OCI-LY7 (cell line): ENCODE measurements around the gene MLLT10. TPM values are rescaled to one million over a fixed set of nuclear protein-coding genes. Genes with fewer than 3 reads are reported as not detected.

Experiments used
- BruUV-seq: library from RNA; stranded (reverse); fragments of 400-500 nt; replicated peaks from 2 replicates; lab custom pipeline; 2021; lab: Mats Ljungman, UMichigan
- CTCF ChIA-PET: fragments of 300-600 bp; sonication (Branson Sonifier 250); formaldehyde crosslinking; loops from one replicate; lab custom pipeline; 2022; ENCODE audit warnings: antibody characterized with exemption; ENCODE audit not compliant: unreplicated experiment; lab: Charles Lee
- POLR2A ChIA-PET: fragments of 300-600 bp; sonication (Branson Sonifier 250); formaldehyde crosslinking; loops from one replicate; lab custom pipeline; 2022; ENCODE audit warnings: antibody characterized with exemption; lab: Charles Lee
- DNase-seq: peaks from one replicate; pipeline ENCODE4 v3.0.0-alpha.2; 2015; ENCODE audit warnings: low spot score
- H2AFZ ChIP-seq: fragments of 200-600 bp; sonication (generic), shearing (Covaris generic); 2 replicates; pipeline ENCODE4 v1.6.1; 2014; ENCODE audit warnings: mild to moderate bottlenecking, antibody characterized with exemption, low read length, moderate library complexity
- H3K27ac ChIP-seq: fragments of 200-600 bp; sonication (generic); 2 replicates; pipeline ENCODE4 v1.5.1; 2014; ENCODE audit warnings: mixed run types, low read depth, mild to moderate bottlenecking, moderate library complexity, low read length, inconsistent platforms; ENCODE audit not compliant: poor library complexity, severe bottlenecking
- H3K36me3 ChIP-seq: fragments of 200-600 bp; sonication (generic); 2 replicates; pipeline ENCODE4 v1.6.1; 2014; ENCODE audit warnings: mild to moderate bottlenecking, antibody characterized with exemption, low read length, moderate library complexity, mixed read lengths; ENCODE audit not compliant: insufficient read depth
- H3K4me1 ChIP-seq: fragments of 200-600 bp; sonication (generic); 2 replicates; pipeline ENCODE4 v1.5.1; 2014; ENCODE audit warnings: mild to moderate bottlenecking, low read length; ENCODE audit not compliant: insufficient read depth, poor library complexity, severe bottlenecking
- H3K4me2 ChIP-seq: fragments of 200-600 bp; sonication (generic); 2 replicates; pipeline ENCODE4 v1.6.1; 2014; ENCODE audit warnings: mild to moderate bottlenecking, low read length
- H3K4me3 ChIP-seq: fragments of 200-600 bp; sonication (generic); 2 replicates; pipeline ENCODE4 v1.5.1; 2014; ENCODE audit warnings: mild to moderate bottlenecking, low read depth, low read length; ENCODE audit not compliant: poor library complexity, severe bottlenecking
- H3K79me2 ChIP-seq: fragments of 200-600 bp; sonication (generic); 2 replicates; pipeline ENCODE4 v1.6.1; 2016; ENCODE audit warnings: low read depth, mild to moderate bottlenecking, low read length, moderate library complexity, mixed read lengths; ENCODE audit not compliant: insufficient read depth
- H3K9me2 ChIP-seq: fragments of 200-600 bp; sonication (generic); 2 replicates; pipeline ENCODE4 v1.6.1; 2016; ENCODE audit warnings: mild to moderate bottlenecking, low read length, mixed read lengths; ENCODE audit not compliant: insufficient read depth
- H3K9me3 ChIP-seq: fragments of 200-600 bp; sonication (generic); 2 replicates; pipeline ENCODE4 v1.6.1; 2014; ENCODE audit warnings: mild to moderate bottlenecking, mixed run types, low read length, mixed read lengths
- H4K20me1 ChIP-seq: fragments of 200-600 bp; sonication (generic); 2 replicates; pipeline ENCODE4 v1.6.1; 2014; ENCODE audit warnings: mild to moderate bottlenecking, antibody characterized with exemption, low read length, moderate library complexity, mixed read lengths; ENCODE audit not compliant: insufficient read depth
- CTCF ChIP-seq: fragments of 200-600 bp; sonication (generic); conservative IDR thresholded peaks from 2 replicates; pipeline ENCODE4 v1.5.1; 2014; ENCODE audit warnings: mild to moderate bottlenecking, antibody characterized with exemption, low read length, moderate library complexity, mixed read lengths
- EZH2phosphoT487 ChIP-seq: fragments of 200-600 bp; sonication (generic); IDR thresholded peaks from 2 replicates; pipeline ENCODE4 v1.6.1; 2018; ENCODE audit warnings: low read depth, borderline replicate concordance, mild to moderate bottlenecking, mixed run types, antibody characterized with exemption, low read length, moderate library complexity, mixed read lengths
- intact Hi-C: fragments of 100-400 bp; cut with micrococcal nuclease; formaldehyde crosslinking; loops from one replicate; pipeline ENCODE4 v1.10.0; 2022; ENCODE audit not compliant: unreplicated experiment
- total RNA-seq, 2 experiments: library from RNA; depleted of rRNA in 1 of 2; stranded (reverse); fragments of >200 nt in 1 of 2; shearing (Covaris generic) in 1 of 2; gene quantifications; 2 replicates each; pipeline ENCODE4 v1.2.3, GENCODE V29; 2014 to 2022

The MLLT10 gene
- total RNA-seq, 2 experiments from 2014 or later: 68.4 to 74.0 TPM

- POLR2A ChIA-PET: interaction anchor here (0.6 kb wide), 1 partner anchor 76 kb away, joined by 3 read pairs; no protein-coding TSS in a partner anchor
- no TSS peak for BruUV-seq
- TF ChIP-seq CTCF (no peak), EZH2phosphoT487 (no peak)
- DNase-seq: peak; percentile 6
- H3K27ac ChIP-seq: no peak overlapping the region
- intact Hi-C loops: no loop called here
- peaks cover 10% of the 10 kb centered on the region for H3K4me1 ChIP-seq
- H3K36me3 ChIP-seq: peaks cover 23% of the 10 kb centered on the region
- no peak overlapping the region for H2AFZ ChIP-seq
- no peaks in the 10 kb centered on the region for H3K9me2 ChIP-seq
- CTCF ChIA-PET: no interaction called here
- no peak overlapping the region for H3K4me3 ChIP-seq
- H3K4me2 ChIP-seq: no peak overlapping the region
- no peaks in the 10 kb centered on the region for H3K9me3 ChIP-seq
- H4K20me1 ChIP-seq: no peaks in the 10 kb centered on the region; the same call in 1 of the 2 replicates
- H3K79me2 ChIP-seq: peaks cover 22% of the 10 kb centered on the region; the same call in 1 of the 2 replicates
These were observed 136.4 kb downstream of the MLLT10 start for GRCh38 chr10:21670391-21670790.

GRCh38 chr10:21673668-21674067 is 139.6 kb downstream of the MLLT10 start:
- H4K20me1 ChIP-seq: no peaks in the 10 kb centered on the region; the same call in 1 of the 2 replicates
- H3K36me3 ChIP-seq: peaks cover 47% of the 10 kb centered on the region
- no peak overlapping the region for H3K4me3 ChIP-seq
- H3K79me2 ChIP-seq: peaks cover 9% of the 10 kb centered on the region; the same call in 1 of the 2 replicates
- H3K4me1 ChIP-seq: peaks cover 10% of the 10 kb centered on the region
- intact Hi-C loops: no loop called here
- H3K4me2 ChIP-seq: no peak overlapping the region
- ChIA-PET CTCF (no interaction called here), POLR2A (interaction anchor here (0.7 to 1.0 kb wide), 3 partner anchors 16 to 163 kb away, joined by 3 to 4 read pairs (median 3); no protein-coding TSS in a partner anchor)
- no peak overlapping the region for H2AFZ ChIP-seq
- H3K27ac ChIP-seq: no peak overlapping the region
- H3K9me3 ChIP-seq: peaks cover 6% of the 10 kb centered on the region; the same call in 1 of the 2 replicates
- no peaks in the 10 kb centered on the region for H3K9me2 ChIP-seq
- no peak for DNase-seq
- BruUV-seq: no TSS peak
- TF ChIP-seq EZH2phosphoT487: no peak
- no peak for TF ChIP-seq CTCF

GRCh38 chr10:21675157-21675796 is 141.2 kb downstream of the MLLT10 start:
- ChIA-PET POLR2A (interaction anchor here (0.6 kb wide), 2 partner anchors 12 to 37 kb away, joined by 3 read pairs; no protein-coding TSS in a partner anchor), CTCF (no interaction called here)
- Histone ChIP-seq H3K27ac (no peak overlapping the region), H3K79me2 (no peaks in the 10 kb centered on the region), H2AFZ (no peak overlapping the region), H3K9me2 (no peaks in the 10 kb centered on the region), H4K20me1 (no peaks in the 10 kb centered on the region), H3K4me1 (peaks cover 3% of the 10 kb centered on the region), H3K4me2 (no peak overlapping the region), H3K36me3 (peaks cover 57% of the 10 kb centered on the region), H3K9me3 (peaks cover 6% of the 10 kb centered on the region; the same call in 1 of the 2 replicates), H3K4me3 (no peak overlapping the region)
- peak; percentile 40 for DNase-seq
- no TSS peak for BruUV-seq
- intact Hi-C loops: no loop called here
- TF ChIP-seq CTCF (peak; percentile 91), EZH2phosphoT487 (no peak)
